GM12873 (cell line): Measurements from ENCODE around the gene PPP2R2D.

ENCODE experiments used
- CTCF ChIP-seq: IDR thresholded peaks from 2 replicates; pipeline ENCODE4 v1.5.1; 2012; ENCODE audit warnings: low read depth, mild to moderate bottlenecking, moderate library complexity, low read length, control low read depth; ENCODE audit not compliant: insufficient read depth; ENCODE audit errors: missing control alignments

Gene PPP2R2D

GRCh38 chr10:131885391-131886165 is 15.2 kb upstream of the PPP2R2D start:
- peak; percentile 96 for TF ChIP-seq CTCF

GRCh38 chr10:131886237-131886636 is 14.6 kb upstream of the PPP2R2D start:
- no peak for TF ChIP-seq CTCF

- TF ChIP-seq CTCF = no peak
Observed at GRCh38 chr10:131888186-131888604, 12.6 kb upstream of the PPP2R2D start.

GRCh38 chr10:131889755-131890154 is 11.1 kb upstream of the PPP2R2D start:
- TF ChIP-seq CTCF = no peak

GRCh38 chr10:131890276-131891195 is 10.3 kb upstream of the PPP2R2D start:
- no peak for TF ChIP-seq CTCF

- TF ChIP-seq CTCF = no peak
Observed at GRCh38 chr10:131891196-131891928, 9.4 kb upstream of the PPP2R2D start.
